Measurements from ENCODE around the gene GPC2. TPM values are rescaled to one million over a fixed set of nuclear protein-coding genes. Genes with fewer than 3 reads are reported as not detected.
"Not testable (repeated sequence)": the region's sequence is repeated elsewhere in the genome, so short reads cannot be mapped to it uniquely, and the experiment has no call there.

Gene GPC2
- total RNA-seq, 5 donors from 2014 or later (not counting 1 experiment from before 2014, with no cell fraction given): 12.4 to 37.0 (median 26.3) TPM

DNA sequence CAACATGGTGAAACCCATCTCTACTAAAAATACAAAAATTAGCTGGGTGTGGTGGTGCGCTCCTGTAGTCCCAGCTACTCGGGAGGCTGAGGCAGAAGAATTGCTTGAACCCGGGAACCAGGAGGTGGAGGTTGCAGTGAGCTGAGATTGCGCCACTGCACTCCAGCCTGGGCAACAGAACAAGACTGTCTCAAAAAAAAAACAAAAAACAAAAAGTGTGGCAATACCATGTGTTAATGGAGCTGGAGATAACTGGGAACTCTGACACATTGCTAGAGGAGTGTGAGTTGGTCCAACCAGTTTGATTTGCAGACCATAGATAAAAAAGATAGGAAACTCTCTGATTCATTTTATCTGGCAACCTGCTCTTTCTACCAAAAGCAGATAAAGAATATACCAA lies 30.8 kb downstream of the GPC2 start:
- not testable (repeated sequence) for H3K27me3 ChIP-seq (replicated peaks in 1 of 2; ENCODE audit: control insufficient read depth in 2 of 2, extremely low read depth in 1 of 2, insufficient read depth in 2 of 2, low read length in 1 of 2); H3K36me3 ChIP-seq (ENCODE audit: control insufficient read depth in 2 of 2, extremely low read depth in 1 of 2, insufficient read depth in 1 of 2, low read length in 1 of 2); DNase-seq; H3K27ac ChIP-seq (ENCODE audit: low read length); H3K27ac Mint-ChIP-seq; ATAC-seq (replicated peaks in 1 of 4); H3K4me3 Mint-ChIP-seq; H3K9me3 ChIP-seq; H3K36me3 Mint-ChIP-seq; H3K9me3 Mint-ChIP-seq; H3K27me3 Mint-ChIP-seq; H3K4me3 ChIP-seq (ENCODE audit: control insufficient read depth in 1 of 2, extremely low read depth in 1 of 2, low read length in 1 of 2)
- ChIA-PET CTCF (interaction anchor here in 1 of 2 donors (0.6 to 1.2 kb wide), 2 partner anchors 13 to 32 kb away, joined by 3 to 9 read pairs; no protein-coding TSS in a partner anchor), POLR2A (interaction anchor here in 1 of 2 donors (0.5 to 0.7 kb wide), 2 partner anchors 32 to 65 kb away, joined by 5 to 7 read pairs; no protein-coding TSS in a partner anchor)
- WGBS (ENCODE audit: insufficient coverage): no CpG with 5 or more reads among the region's 4 CpGs
- H3K4me1 Mint-ChIP-seq: peaks cover 23 to 28% (median 25%) of the 10 kb centered on the region in 3 donors
- peaks cover 9 to 22% of the 10 kb centered on the region in 2 experiments for H3K4me1 ChIP-seq (ENCODE audit: control insufficient read depth in 1 of 2, extremely low read depth in 1 of 2, insufficient read depth in 2 of 2, low read length in 2 of 2)

DNA sequence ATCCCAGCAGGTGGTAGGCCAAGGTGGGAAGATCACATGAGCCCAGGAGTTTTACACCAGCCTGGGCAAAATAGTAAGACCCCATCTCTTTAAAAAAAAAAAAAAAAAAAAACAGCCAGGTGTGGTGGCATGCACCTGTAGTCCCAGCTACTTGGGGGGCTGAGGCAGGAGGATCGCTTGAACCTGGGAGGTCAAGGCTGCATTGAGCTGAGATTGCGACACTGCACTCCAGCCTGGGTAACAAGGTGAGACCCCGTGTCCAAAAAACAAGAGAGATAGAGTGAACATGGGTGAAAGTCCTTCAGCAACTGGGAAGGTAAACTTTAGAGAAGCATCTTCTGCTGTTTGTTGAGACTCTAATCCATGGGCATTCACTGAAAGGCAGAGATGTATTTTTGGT lies 34.7 kb downstream of the GPC2 start:
- WGBS (ENCODE audit: insufficient coverage): 90% methylated on average over 2 of the region's 3 CpGs
- Mint-ChIP-seq H3K27ac (no peak overlapping the region), H3K27me3 (no peaks in the 10 kb centered on the region), H3K4me3 (no peak overlapping the region), H3K36me3 (no peaks in the 10 kb centered on the region), H3K9me3 (no peaks in the 10 kb centered on the region), H3K4me1 (peaks cover 10 to 12% (median 12%) of the 10 kb centered on the region in 3 donors)
- H3K27ac ChIP-seq (ENCODE audit: low read length): no peak overlapping the region
- DNase-seq: no peak
- POLR2A ChIA-PET: interaction anchor here in 1 of 2 donors (0.6 kb wide), 2 partner anchors 25 to 638 kb away, joined by 3 read pairs; no protein-coding TSS in a partner anchor
- no peaks in the 10 kb centered on the region for H3K9me3 ChIP-seq
- H3K4me1 ChIP-seq (ENCODE audit: control insufficient read depth in 1 of 2, extremely low read depth in 1 of 2, insufficient read depth in 2 of 2, low read length in 2 of 2): peaks cover 0 to 8% of the 10 kb centered on the region in 2 experiments
- ATAC-seq (replicated peaks in 1 of 4): no peak
- no peak overlapping the region for H3K4me3 ChIP-seq (ENCODE audit: control insufficient read depth in 1 of 2, extremely low read depth in 1 of 2, low read length in 1 of 2)
- CTCF ChIA-PET: interaction anchor here in 1 of 2 donors (1.1 kb wide), 1 partner anchor 10 kb away, joined by 4 read pairs; no protein-coding TSS in a partner anchor
- H3K27me3 ChIP-seq (replicated peaks in 1 of 2; ENCODE audit: control insufficient read depth in 2 of 2, extremely low read depth in 1 of 2, insufficient read depth in 2 of 2, low read length in 1 of 2): no peaks in the 10 kb centered on the region
- H3K36me3 ChIP-seq (ENCODE audit: control insufficient read depth in 2 of 2, extremely low read depth in 1 of 2, insufficient read depth in 1 of 2, low read length in 1 of 2): no peaks in the 10 kb centered on the region

DNA sequence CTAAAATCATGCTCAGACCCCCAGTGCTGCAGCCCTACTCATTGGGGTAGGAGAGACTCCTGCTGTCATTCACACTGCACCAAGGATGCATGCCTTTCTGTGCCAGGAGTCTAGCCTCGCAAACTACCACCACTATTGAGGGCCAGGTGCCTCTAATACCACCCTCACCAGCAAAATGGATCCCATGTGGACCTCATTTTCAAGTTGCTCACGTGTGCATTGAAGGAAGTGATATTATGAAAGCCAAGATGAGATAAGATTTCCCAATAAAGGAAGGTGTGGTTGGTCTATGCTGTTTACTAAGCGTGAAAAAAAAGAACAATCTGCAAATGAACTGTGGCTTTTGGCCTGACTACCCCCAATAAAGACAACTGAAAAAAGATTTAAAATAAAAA lies 35.6 kb downstream of the GPC2 start:
- peaks cover 0 to 8% of the 10 kb centered on the region in 2 experiments for H3K4me1 ChIP-seq (ENCODE audit: control insufficient read depth in 1 of 2, extremely low read depth in 1 of 2, insufficient read depth in 2 of 2, low read length in 2 of 2)
- Mint-ChIP-seq H3K36me3 (no peaks in the 10 kb centered on the region), H3K9me3 (no peaks in the 10 kb centered on the region), H3K4me3 (no peak overlapping the region), H3K27me3 (no peaks in the 10 kb centered on the region), H3K27ac (no peak overlapping the region), H3K4me1 (peaks cover 10 to 12% (median 12%) of the 10 kb centered on the region in 3 donors)
- no peak overlapping the region for H3K4me3 ChIP-seq (ENCODE audit: control insufficient read depth in 1 of 2, extremely low read depth in 1 of 2, low read length in 1 of 2)
- no peaks in the 10 kb centered on the region for H3K27me3 ChIP-seq (replicated peaks in 1 of 2; ENCODE audit: control insufficient read depth in 2 of 2, extremely low read depth in 1 of 2, insufficient read depth in 2 of 2, low read length in 1 of 2)
- H3K27ac ChIP-seq (ENCODE audit: low read length): no peak overlapping the region
- POLR2A ChIA-PET: no interaction called here
- CTCF ChIA-PET: interaction anchor here in 1 of 2 donors (1.1 kb wide), 1 partner anchor 9 kb away, joined by 4 read pairs; no protein-coding TSS in a partner anchor
- no CpG with 5 or more reads among the region's 3 CpGs for WGBS (ENCODE audit: insufficient coverage)
- ATAC-seq (replicated peaks in 1 of 4): no peak
- no peaks in the 10 kb centered on the region for H3K36me3 ChIP-seq (ENCODE audit: control insufficient read depth in 2 of 2, extremely low read depth in 1 of 2, insufficient read depth in 1 of 2, low read length in 1 of 2)
- DNase-seq: no peak
- H3K9me3 ChIP-seq: no peaks in the 10 kb centered on the region

DNA sequence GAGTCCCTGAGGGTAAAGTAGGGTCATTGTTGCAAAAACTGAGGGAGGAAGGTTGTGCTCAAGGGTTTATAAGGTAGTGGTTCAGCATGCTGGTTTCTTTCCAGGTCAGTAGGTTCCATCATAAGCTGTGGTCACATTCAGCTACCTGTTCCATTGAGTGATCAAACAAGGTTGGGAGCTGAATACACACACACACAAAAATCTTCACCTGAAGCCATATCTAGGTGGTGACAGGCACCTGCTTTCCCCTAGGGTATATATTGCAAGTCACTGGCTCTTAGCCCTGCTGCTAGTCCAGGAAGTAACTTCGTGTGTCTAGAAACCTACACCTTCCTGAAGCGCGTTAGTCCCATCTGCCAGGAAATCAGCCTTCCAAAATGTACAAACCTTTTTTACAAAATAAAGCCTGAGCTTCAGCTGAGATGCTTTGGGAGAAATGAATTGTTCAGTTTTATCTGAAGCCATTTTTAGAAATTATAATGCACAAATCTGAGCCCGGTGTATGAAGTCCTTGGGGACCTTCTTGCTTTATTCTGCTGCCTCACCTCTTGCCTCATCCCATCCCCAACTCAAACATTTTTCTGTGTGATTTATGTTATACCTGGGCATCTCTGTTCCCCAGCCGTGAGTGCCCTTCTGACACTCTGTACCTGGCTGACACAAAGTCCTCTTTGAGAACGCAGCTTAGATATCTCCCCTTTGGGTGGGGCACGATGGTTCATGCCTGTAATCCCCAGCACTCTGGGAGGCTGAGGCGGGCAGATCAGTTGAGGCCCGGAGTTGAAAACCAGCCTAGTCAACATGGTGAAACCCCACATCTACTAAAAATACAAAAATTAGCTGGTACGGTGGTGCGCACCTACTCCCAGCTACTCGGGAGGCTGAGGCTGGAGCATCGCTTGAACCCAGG lies 39.1 kb downstream of the GPC2 start:
- Histone ChIP-seq H3K36me3 (ENCODE audit: control insufficient read depth in 2 of 2, extremely low read depth in 1 of 2, insufficient read depth in 1 of 2, low read length in 1 of 2) (no peaks in the 10 kb centered on the region), H3K4me1 (ENCODE audit: control insufficient read depth in 1 of 2, extremely low read depth in 1 of 2, insufficient read depth in 2 of 2, low read length in 2 of 2) (peaks cover 0 to 8% of the 10 kb centered on the region in 2 experiments), H3K4me3 (ENCODE audit: control insufficient read depth in 1 of 2, extremely low read depth in 1 of 2, low read length in 1 of 2) (no peak overlapping the region), H3K27me3 (replicated peaks in 1 of 2; ENCODE audit: control insufficient read depth in 2 of 2, extremely low read depth in 1 of 2, insufficient read depth in 2 of 2, low read length in 1 of 2) (no peaks in the 10 kb centered on the region), H3K27ac (ENCODE audit: low read length) (no peak overlapping the region), H3K9me3 (no peaks in the 10 kb centered on the region)
- H3K4me3 Mint-ChIP-seq: peak overlapping the region in 1 of 3 donors; percentile 17
- no peak for DNase-seq
- no peaks in the 10 kb centered on the region for H3K36me3 Mint-ChIP-seq
- H3K4me1 Mint-ChIP-seq: peaks cover 10 to 12% (median 12%) of the 10 kb centered on the region in 3 donors
- CTCF ChIA-PET: interaction anchor here (0.5 to 1.3 kb wide), 3 partner anchors 25 to 70 kb away, joined by 3 to 7 read pairs (median 4); no protein-coding TSS in a partner anchor
- no peaks in the 10 kb centered on the region for H3K9me3 Mint-ChIP-seq
- POLR2A ChIA-PET: interaction anchor here (0.5 to 0.7 kb wide), 3 partner anchors 21 to 82 kb away, joined by 3 to 6 read pairs (median 5); partner anchors contain the start of gene TRAPPC14 (in 1 of the 2)
- no peaks in the 10 kb centered on the region for H3K27me3 Mint-ChIP-seq
- WGBS (ENCODE audit: insufficient coverage): 90% methylated on average over 5 of the region's 13 CpGs
- H3K27ac Mint-ChIP-seq: peak overlapping the region; percentile 69 to 70
- ATAC-seq (replicated peaks in 1 of 4): peak in 3 of 4 experiments; percentile 71 to 76 (median 75)

DNA sequence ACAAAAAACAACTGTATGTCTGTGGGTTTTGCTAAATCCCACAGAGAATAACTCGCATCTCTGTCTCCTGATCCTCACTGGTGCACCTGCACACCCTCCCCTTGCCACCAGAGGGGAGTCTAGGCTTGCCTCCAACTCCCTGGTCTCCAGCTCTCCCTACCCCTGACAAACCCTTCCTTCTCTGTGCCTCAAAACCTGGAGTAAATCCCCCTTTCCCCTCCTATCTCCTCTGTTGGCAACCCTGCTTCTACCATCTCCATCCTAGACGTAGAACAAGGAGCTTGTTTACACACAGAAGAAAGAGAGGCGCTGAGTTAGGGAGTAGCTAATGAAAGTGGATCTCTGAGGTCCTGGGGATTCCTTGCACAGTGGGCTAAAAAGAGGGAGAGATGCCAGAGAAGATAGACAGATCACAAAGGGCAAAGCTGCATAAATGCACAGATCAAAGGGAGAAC lies 44.5 kb downstream of the GPC2 start:
- Histone ChIP-seq H3K27me3 (replicated peaks in 1 of 2; ENCODE audit: control insufficient read depth in 2 of 2, extremely low read depth in 1 of 2, insufficient read depth in 2 of 2, low read length in 1 of 2) (no peaks in the 10 kb centered on the region), H3K4me1 (ENCODE audit: control insufficient read depth in 1 of 2, extremely low read depth in 1 of 2, insufficient read depth in 2 of 2, low read length in 2 of 2) (peaks cover 9 to 29% of the 10 kb centered on the region in 2 experiments), H3K27ac (ENCODE audit: low read length) (no peak overlapping the region), H3K36me3 (ENCODE audit: control insufficient read depth in 2 of 2, extremely low read depth in 1 of 2, insufficient read depth in 1 of 2, low read length in 1 of 2) (no peaks in the 10 kb centered on the region), H3K9me3 (no peaks in the 10 kb centered on the region), H3K4me3 (ENCODE audit: control insufficient read depth in 1 of 2, extremely low read depth in 1 of 2, low read length in 1 of 2) (no peak overlapping the region)
- CTCF ChIA-PET: interaction anchor here (0.6 to 2.3 kb wide), 19 partner anchors 9 to 275 kb away, joined by 3 to 27 read pairs (median 3); partner anchors contain the start of gene LAMTOR4 (in 1 of the 2)
- WGBS (ENCODE audit: insufficient coverage): 43% methylated on average over 2 of the region's 3 CpGs
- peaks cover 17 to 26% (median 20%) of the 10 kb centered on the region in 3 donors for H3K4me1 Mint-ChIP-seq
- H3K27ac Mint-ChIP-seq: no peak overlapping the region
- H3K36me3 Mint-ChIP-seq: no peaks in the 10 kb centered on the region
- POLR2A ChIA-PET: no interaction called here
- peak; percentile 70 to 76 (median 74) for ATAC-seq (replicated peaks in 1 of 4)
- H3K9me3 Mint-ChIP-seq: no peaks in the 10 kb centered on the region
- no peak overlapping the region for H3K4me3 Mint-ChIP-seq
- H3K27me3 Mint-ChIP-seq: no peaks in the 10 kb centered on the region
- DNase-seq: peak; percentile 31 to 80 (median 55)

DNA sequence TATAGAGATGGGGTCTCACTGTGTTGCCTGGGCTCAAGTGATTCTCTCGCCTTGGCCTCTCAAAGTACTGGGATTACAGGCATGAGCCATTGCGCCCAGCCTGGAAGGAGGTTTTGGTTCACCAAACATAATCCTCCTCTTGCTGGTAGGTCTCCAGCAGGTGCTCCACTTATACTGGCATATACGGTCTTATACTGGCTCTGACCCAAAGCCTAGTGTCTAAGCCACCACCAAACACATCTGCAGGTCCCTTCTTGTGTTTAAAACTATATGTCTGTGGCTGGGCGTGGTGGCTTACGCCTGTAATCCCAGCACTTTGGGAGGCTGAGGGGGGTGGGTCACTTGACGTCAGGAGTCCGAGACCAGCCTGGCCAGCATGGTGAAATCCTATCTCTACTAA lies 45.1 kb downstream of the GPC2 start:
- WGBS (ENCODE audit: insufficient coverage): no CpG with 5 or more reads among the region's 7 CpGs
- Histone ChIP-seq H3K4me1 (ENCODE audit: control insufficient read depth in 1 of 2, extremely low read depth in 1 of 2, insufficient read depth in 2 of 2, low read length in 2 of 2) (peaks cover 7 to 30% of the 10 kb centered on the region in 2 experiments), H3K27ac (ENCODE audit: low read length) (no peak overlapping the region), H3K36me3 (ENCODE audit: control insufficient read depth in 2 of 2, extremely low read depth in 1 of 2, insufficient read depth in 1 of 2, low read length in 1 of 2) (no peaks in the 10 kb centered on the region), H3K9me3 (no peaks in the 10 kb centered on the region), H3K27me3 (replicated peaks in 1 of 2; ENCODE audit: control insufficient read depth in 2 of 2, extremely low read depth in 1 of 2, insufficient read depth in 2 of 2, low read length in 1 of 2) (no peaks in the 10 kb centered on the region), H3K4me3 (ENCODE audit: control insufficient read depth in 1 of 2, extremely low read depth in 1 of 2, low read length in 1 of 2) (no peak overlapping the region)
- ATAC-seq (replicated peaks in 1 of 4) (no peak), DNase-seq (no peak)
- peaks cover 16 to 25% (median 18%) of the 10 kb centered on the region in 3 donors for H3K4me1 Mint-ChIP-seq
- H3K4me3 Mint-ChIP-seq: peak overlapping the region in 1 of 3 donors; percentile 45
- ChIA-PET POLR2A (no interaction called here), CTCF (interaction anchor here (1.0 to 2.3 kb wide), 9 partner anchors 12 to 276 kb away, joined by 3 to 13 read pairs (median 4); partner anchors contain the start of gene LAMTOR4 (in 1 of the 2))
- H3K9me3 Mint-ChIP-seq: no peaks in the 10 kb centered on the region
- H3K27ac Mint-ChIP-seq: no peak overlapping the region
- H3K27me3 Mint-ChIP-seq: no peaks in the 10 kb centered on the region
- no peaks in the 10 kb centered on the region for H3K36me3 Mint-ChIP-seq

Measured in T-cell (primary cell).